ENCODE data around the gene DRC1.

GRCh38 chr2:26455037-26455669, 53.4 kb downstream of the DRC1 start:
- TF ChIP-seq EZH2 (IDR thresholded peaks at IDR 0.05; ENCODE audit: borderline replicate concordance, low read depth, low read length, poor library complexity, severe bottlenecking) = no peak
- TF ChIP-seq CTCF (conservative IDR thresholded peaks at IDR 0.05; ENCODE audit: low read depth, low read length) = no peak

Measured in A673 (cell line).